Measurements from ENCODE around the gene SOX10.

- TF ChIP-seq POLR2A (IDR thresholded peaks at IDR 0.05; ENCODE audit: extremely low read depth, insufficient read length) (no peak), CTCF (IDR thresholded peaks at IDR 0.05; ENCODE audit: low read depth, low read length) (no peak), MAX (IDR thresholded peaks at IDR 0.05; ENCODE audit: low read depth, low read length) (no peak)
Measured at GRCh38 chr22:37967637-37968451, 16.5 kb downstream of the SOX10 start.
